Adrenal gland (tissue), 12 donors: ENCODE measurements around the gene ELOVL6. TPM values are rescaled to one million over a fixed set of nuclear protein-coding genes. Genes with fewer than 3 reads are reported as not detected.

Source experiments
- DNase-seq, 7 donors: peaks; one replicate each; pipeline ENCODE4 v3.0.0-alpha.2; 2019 to 2020
- H3K27ac ChIP-seq, 5 donors: fragments of 200-600 bp; sonication (generic) in 4 of 5; 1 replicate in 3 of 5; 2 replicates in 2 of 5; pipeline versions ENCODE4 v1.5.1 to v1.8.0; 2016 to 2020; ENCODE audit warnings: mild to moderate bottlenecking in 1 of 5
- H3K27me3 ChIP-seq: fragments of 200-600 bp; 2 replicates; pipeline ENCODE4 v1.8.0; 2021
- H3K36me3 ChIP-seq, 2 donors: fragments of 200-600 bp; replicated peaks in 1 of 2; 1 replicate in 1 of 2; 2 replicates in 1 of 2; pipeline versions ENCODE4 v1.5.1 to v1.8.0; 2018 to 2022
- H3K4me1 ChIP-seq, 2 donors: fragments of 200-600 bp; replicated peaks in 1 of 2; 1 replicate in 1 of 2; 2 replicates in 1 of 2; pipeline versions ENCODE4 v1.5.1 to v1.8.0; 2018 to 2021
- H3K4me3 ChIP-seq, 4 donors: fragments of 200-600 bp; sonication (generic) in 3 of 4; one replicate each; pipeline ENCODE4 v1.5.1; 2016 to 2018
- H3K9me3 ChIP-seq, 3 donors: fragments of 200-600 bp; sonication (generic) in 1 of 3; replicated peaks in 1 of 3; 1 replicate in 2 of 3; 2 replicates in 1 of 3; pipeline versions ENCODE4 v1.5.1 to v1.8.0; 2016 to 2021
- CTCF ChIP-seq, 6 experiments: fragments of 450-650 bp in 4 of 6; fragments of 200-600 bp in 2 of 6; sonication (generic) in 1 of 6; IDR thresholded peaks; 1 replicate in 5 of 6; 2 replicates in 1 of 6; pipeline versions ENCODE4 v1.5.1 to v1.8.0; 2016 to 2021; ENCODE audit warnings: antibody characterized with exemption in 6 of 6, mild to moderate bottlenecking in 2 of 6, moderate library complexity in 1 of 6
- POLR2A ChIP-seq, 2 donors: fragments of 450-650 bp; IDR thresholded peaks; one replicate each; pipeline ENCODE4 v1.6.1; 2017; ENCODE audit warnings: antibody characterized with exemption in 2 of 2, mild to moderate bottlenecking in 2 of 2, moderate library complexity in 1 of 2
- WGBS, 4 donors: extraction: QIAGEN DNeasy Blood & Tissue Kit in 2 of 4; methylation state at CpG; one replicate each; pipeline versions ENCODE4 v1.1.5 to v1.1.7; 2013 to 2017; 5-methylcytosine and 5-hydroxymethylcytosine counted together
- intact Hi-C, 2 donors: fragments of 100-400 bp; cut with DNase I; formaldehyde crosslinking; loops; one replicate each; pipeline versions ENCODE4 v1.14.1 to v1.15.0; 2022 to 2023
- polyA plus RNA-seq, 3 donors: library from polyadenylated mRNA; stranded (reverse); fragments of 200-250 nt in 2 of 3; fragments of 350-450 nt in 1 of 3; fragmentation: Illumina TruSeq in 1 of 3; extraction: RNeasy Lipid Tissue Mini Kit (QIAGEN cat#74804) in 1 of 3; gene quantifications; one replicate each; pipeline ENCODE4 v1.2.3, GENCODE V29; 2013 to 2014
- total RNA-seq, 9 donors: library from RNA; depleted of rRNA in 4 of 9; stranded (reverse); fragments of >200 nt in 4 of 9; fragments of 120-200 nt in 1 of 9; fragmentation: NEBNext Ultra II Directional in 1 of 9; extraction: Animal tissue kit (Norgen Biotek cat#: 25700) in 1 of 9; gene quantifications; one replicate each; pipeline versions ENCODE4 v1.1.0 to v1.2.4, GENCODE V29; 2013 to 2023
- donor health status: healthy with polysubstance abuse.
- donor health status: Bipolar disorder and iron deficiency.
- donor health status: DM: yes; HTN: yes; CAD: no.
- donor health status: DM: no; HTN: no; CAD: no.
- donor health status: DM: no; HTN: no; CAD: no.
- donor health status: DM: yes; HTN: yes; CAD: no.

The ELOVL6 gene
- total and polyA plus RNA-seq, 12 donors, result 2.8 to 68.2 (median 16.4) TPM

GRCh38 chr4:110009550-110009949 lies 188.9 kb downstream of the ELOVL6 start:
- intact Hi-C loops, result loop anchor here in 1 of 2 donors (10.0 kb wide), 1 partner anchor 205 kb away; no protein-coding TSS in a partner anchor

GRCh38 chr4:110008540-110008939 lies 189.9 kb downstream of the ELOVL6 start:
- H3K36me3 ChIP-seq, result no peaks in the 10 kb centered on the region
- no peak overlapping the region for H3K4me3 ChIP-seq
- no peak for TF ChIP-seq CTCF (IDR thresholded peaks at IDR 0.05)
- TF ChIP-seq POLR2A (IDR thresholded peaks at IDR 0.05), result no peak
- intact Hi-C loops, result loop anchor here in 1 of 2 donors (10.0 kb wide), 1 partner anchor 206 kb away; no protein-coding TSS in a partner anchor
- no peaks in the 10 kb centered on the region for H3K9me3 ChIP-seq
- H3K27ac ChIP-seq, result no peak overlapping the region
- H3K4me1 ChIP-seq, result no peaks in the 10 kb centered on the region
- DNase-seq, result no peak
- WGBS, 4 donors, result 77 to 82% (median 79%) methylated on average over 2 of the region's 2 CpGs
- H3K27me3 ChIP-seq, result peaks cover 12% of the 10 kb centered on the region

More at GRCh38 chr4:110009550-110009949, 188.9 kb downstream of the ELOVL6 start:
- DNase-seq, result no peak
- Histone ChIP-seq H3K4me3 (no peak overlapping the region), H3K27me3 (peaks cover 12% of the 10 kb centered on the region), H3K36me3 (no peaks in the 10 kb centered on the region), H3K27ac (no peak overlapping the region), H3K4me1 (no peaks in the 10 kb centered on the region), H3K9me3 (no peaks in the 10 kb centered on the region)
- TF ChIP-seq CTCF (IDR thresholded peaks at IDR 0.05) (no peak), POLR2A (IDR thresholded peaks at IDR 0.05) (no peak)
- WGBS, 4 donors, result 77 to 100% (median 90%) methylated on average over 2 of the region's 2 CpGs

GRCh38 chr4:110007217-110007616 lies 191.2 kb downstream of the ELOVL6 start:
- TF ChIP-seq POLR2A (IDR thresholded peaks at IDR 0.05) (no peak), CTCF (IDR thresholded peaks at IDR 0.05) (no peak)
- Histone ChIP-seq H3K27ac (no peak overlapping the region), H3K36me3 (no peaks in the 10 kb centered on the region), H3K27me3 (peaks cover 12% of the 10 kb centered on the region), H3K4me3 (no peak overlapping the region), H3K4me1 (no peaks in the 10 kb centered on the region), H3K9me3 (no peaks in the 10 kb centered on the region)
- intact Hi-C loops, result loop anchor here in 1 of 2 donors (10.0 kb wide), 1 partner anchor 208 kb away; no protein-coding TSS in a partner anchor
- WGBS, 4 donors, result 92 to 96% (median 94%) methylated on average over 3 of the region's 3 CpGs
- no peak for DNase-seq

- Histone ChIP-seq H3K4me1 (no peaks in the 10 kb centered on the region), H3K9me3 (no peaks in the 10 kb centered on the region), H3K27ac (no peak overlapping the region), H3K4me3 (no peak overlapping the region), H3K27me3 (peaks cover 3% of the 10 kb centered on the region), H3K36me3 (no peaks in the 10 kb centered on the region)
- 0 to 8% (median 4%) methylated on average over 1 of the region's 1 CpG for whole genome bisulfite sequencing, 4 donors
- intact Hi-C loops, result loop anchor here in 1 of 2 donors (2.0 to 10.0 kb wide), 2 partner anchors 209 to 509 kb away; no protein-coding TSS in a partner anchor
- TF ChIP-seq POLR2A (IDR thresholded peaks at IDR 0.05), result no peak
- TF ChIP-seq CTCF (IDR thresholded peaks at IDR 0.05), result peak; percentile 63 to 87 (median 76)
- DNase-seq, result no peak
These were observed 192.9 kb downstream of the ELOVL6 start for GRCh38 chr4:110005461-110006056.
